Liver (tissue), 3 donors: Measurements from ENCODE around the gene C11orf97.
"Not testable (repeated sequence)": the region's sequence is repeated elsewhere in the genome, so short reads cannot be mapped to it uniquely, and the experiment has no call there.

Experiments used
- ATF3 ChIP-seq: IDR thresholded peaks from 2 replicates; pipeline ENCODE4 v1.6.1; 2016; ENCODE audit warnings: antibody characterized with exemption
- CTCF ChIP-seq: fragments of 150-350 bp; IDR thresholded peaks from 2 replicates; pipeline ENCODE4 v1.5.1; 2017; ENCODE audit warnings: improper control_type of control experiment, low read depth, low read length; ENCODE audit not compliant: missing input control
- EGR1 ChIP-seq, 2 donors: IDR thresholded peaks; 2 replicates each; pipeline ENCODE4 v1.6.1; 2016 to 2018; ENCODE audit warnings: antibody characterized with exemption in 2 of 2, low read depth in 2 of 2
- GABPA ChIP-seq, 2 donors: IDR thresholded peaks in 1 of 2; conservative IDR thresholded peaks in 1 of 2; 2 replicates each; pipeline ENCODE4 v1.6.1; 2016; ENCODE audit warnings: antibody characterized with exemption in 2 of 2, mild to moderate bottlenecking in 1 of 2, moderate library complexity in 1 of 2
- JUND ChIP-seq, 2 donors: IDR thresholded peaks; 2 replicates each; pipeline ENCODE4 v1.6.1; 2016; ENCODE audit warnings: antibody characterized with exemption in 2 of 2
- NR2F2 ChIP-seq: IDR thresholded peaks from 2 replicates; pipeline ENCODE4 v1.6.1; 2016; ENCODE audit warnings: antibody characterized with exemption
- RXRA ChIP-seq, 2 donors: IDR thresholded peaks; 2 replicates each; pipeline ENCODE4 v1.6.1; 2017 to 2018; ENCODE audit warnings: antibody characterized with exemption in 2 of 2, mild to moderate bottlenecking in 1 of 2
- SP1 ChIP-seq: IDR thresholded peaks from 2 replicates; pipeline ENCODE4 v1.6.1; 2018; ENCODE audit warnings: antibody characterized with exemption, mild to moderate bottlenecking
- TAF1 ChIP-seq: conservative IDR thresholded peaks from 2 replicates; pipeline ENCODE4 v1.6.1; 2016; ENCODE audit warnings: antibody characterized with exemption, mild to moderate bottlenecking
- YY1 ChIP-seq: IDR thresholded peaks from 2 replicates; pipeline ENCODE4 v1.6.1; 2016; ENCODE audit warnings: antibody characterized with exemption, mild to moderate bottlenecking
- ZBTB33 ChIP-seq: IDR thresholded peaks from 2 replicates; pipeline ENCODE4 v1.6.1; 2016; ENCODE audit warnings: antibody characterized with exemption
- TF ChIP-seq, protein P1 (sequence below): IDR thresholded peaks from 2 replicates; pipeline ENCODE4 v1.6.1; 2016; ENCODE audit warnings: antibody characterized with exemption
- TF ChIP-seq, protein P2 (sequence below): IDR thresholded peaks from 2 replicates; pipeline ENCODE4 v1.6.1; 2016; ENCODE audit warnings: antibody characterized with exemption, mild to moderate bottlenecking
- donor health status: healthy.
- donor health status: healthy.

- TF ChIP-seq ATF3; CTCF; TAF1; SP1; ZBTB33; NR2F2; JUND (IDR thresholded peaks at IDR 0.05); YY1; GABPA (IDR thresholded peaks at IDR 0.05 in 1 of 2, conservative IDR thresholded peaks at IDR 0.05 in 1 of 2); RXRA (IDR thresholded peaks at IDR 0.05); EGR1 (IDR thresholded peaks at IDR 0.05; ENCODE audit: low read depth in 2 of 2): not testable (repeated sequence)
- TF ChIP-seq, protein P1, sequence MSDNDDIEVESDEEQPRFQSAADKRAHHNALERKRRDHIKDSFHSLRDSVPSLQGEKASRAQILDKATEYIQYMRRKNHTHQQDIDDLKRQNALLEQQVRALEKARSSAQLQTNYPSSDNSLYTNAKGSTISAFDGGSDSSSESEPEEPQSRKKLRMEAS = not testable (repeated sequence)
- TF ChIP-seq, protein P2, sequence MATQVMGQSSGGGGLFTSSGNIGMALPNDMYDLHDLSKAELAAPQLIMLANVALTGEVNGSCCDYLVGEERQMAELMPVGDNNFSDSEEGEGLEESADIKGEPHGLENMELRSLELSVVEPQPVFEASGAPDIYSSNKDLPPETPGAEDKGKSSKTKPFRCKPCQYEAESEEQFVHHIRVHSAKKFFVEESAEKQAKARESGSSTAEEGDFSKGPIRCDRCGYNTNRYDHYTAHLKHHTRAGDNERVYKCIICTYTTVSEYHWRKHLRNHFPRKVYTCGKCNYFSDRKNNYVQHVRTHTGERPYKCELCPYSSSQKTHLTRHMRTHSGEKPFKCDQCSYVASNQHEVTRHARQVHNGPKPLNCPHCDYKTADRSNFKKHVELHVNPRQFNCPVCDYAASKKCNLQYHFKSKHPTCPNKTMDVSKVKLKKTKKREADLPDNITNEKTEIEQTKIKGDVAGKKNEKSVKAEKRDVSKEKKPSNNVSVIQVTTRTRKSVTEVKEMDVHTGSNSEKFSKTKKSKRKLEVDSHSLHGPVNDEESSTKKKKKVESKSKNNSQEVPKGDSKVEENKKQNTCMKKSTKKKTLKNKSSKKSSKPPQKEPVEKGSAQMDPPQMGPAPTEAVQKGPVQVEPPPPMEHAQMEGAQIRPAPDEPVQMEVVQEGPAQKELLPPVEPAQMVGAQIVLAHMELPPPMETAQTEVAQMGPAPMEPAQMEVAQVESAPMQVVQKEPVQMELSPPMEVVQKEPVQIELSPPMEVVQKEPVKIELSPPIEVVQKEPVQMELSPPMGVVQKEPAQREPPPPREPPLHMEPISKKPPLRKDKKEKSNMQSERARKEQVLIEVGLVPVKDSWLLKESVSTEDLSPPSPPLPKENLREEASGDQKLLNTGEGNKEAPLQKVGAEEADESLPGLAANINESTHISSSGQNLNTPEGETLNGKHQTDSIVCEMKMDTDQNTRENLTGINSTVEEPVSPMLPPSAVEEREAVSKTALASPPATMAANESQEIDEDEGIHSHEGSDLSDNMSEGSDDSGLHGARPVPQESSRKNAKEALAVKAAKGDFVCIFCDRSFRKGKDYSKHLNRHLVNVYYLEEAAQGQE = not testable (repeated sequence)
Observed at GRCh38 chr11:94572975-94573374, 60.7 kb downstream of the C11orf97 start.
